HFF-Myc (cell line): ENCODE data around the gene NUS1.
"Not testable (repeated sequence)": the region's sequence is repeated elsewhere in the genome, so short reads cannot be mapped to it uniquely, and the experiment has no call there.

Experiments
- DNase-seq: peaks from one replicate; pipeline ENCODE4 v3.0.0-alpha.2; 2011; ENCODE audit warnings: low read depth; ENCODE audit errors: extremely low read depth
- H3K4me3 ChIP-seq: replicated peaks from 2 replicates; pipeline ENCODE4 v1.5.1; 2011; ENCODE audit warnings: low read depth, mild to moderate bottlenecking, control low read depth, low read length
- TF ChIP-seq, protein P1 (sequence below): IDR thresholded peaks from 2 replicates; pipeline ENCODE4 v1.5.1; 2012; ENCODE audit warnings: mild to moderate bottlenecking, low read depth, low read length, control low read depth; ENCODE audit errors: missing control alignments

Gene NUS1

DNA sequence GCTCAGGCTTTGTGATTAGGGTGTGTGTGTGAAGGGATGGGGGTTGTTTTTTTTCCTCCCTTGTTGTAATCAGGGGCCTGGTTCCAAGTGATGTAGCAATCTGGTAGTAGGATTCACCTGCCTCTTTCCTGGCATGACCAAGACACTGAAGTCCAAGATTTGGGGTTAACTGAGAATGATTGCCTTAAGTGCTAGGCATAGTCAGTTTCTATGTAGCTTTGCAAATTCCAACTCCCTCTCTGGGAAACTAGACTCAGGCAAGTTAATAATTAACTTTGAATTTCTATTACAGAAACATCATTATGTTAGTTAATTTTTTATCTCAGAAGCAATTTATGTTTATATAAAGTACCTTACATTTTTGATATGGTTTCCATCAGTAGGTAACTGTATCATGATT lies 43.6 kb downstream of the NUS1 start:
- no peak for DNase-seq
- no peak overlapping the region for H3K4me3 ChIP-seq
- TF ChIP-seq, protein P1, sequence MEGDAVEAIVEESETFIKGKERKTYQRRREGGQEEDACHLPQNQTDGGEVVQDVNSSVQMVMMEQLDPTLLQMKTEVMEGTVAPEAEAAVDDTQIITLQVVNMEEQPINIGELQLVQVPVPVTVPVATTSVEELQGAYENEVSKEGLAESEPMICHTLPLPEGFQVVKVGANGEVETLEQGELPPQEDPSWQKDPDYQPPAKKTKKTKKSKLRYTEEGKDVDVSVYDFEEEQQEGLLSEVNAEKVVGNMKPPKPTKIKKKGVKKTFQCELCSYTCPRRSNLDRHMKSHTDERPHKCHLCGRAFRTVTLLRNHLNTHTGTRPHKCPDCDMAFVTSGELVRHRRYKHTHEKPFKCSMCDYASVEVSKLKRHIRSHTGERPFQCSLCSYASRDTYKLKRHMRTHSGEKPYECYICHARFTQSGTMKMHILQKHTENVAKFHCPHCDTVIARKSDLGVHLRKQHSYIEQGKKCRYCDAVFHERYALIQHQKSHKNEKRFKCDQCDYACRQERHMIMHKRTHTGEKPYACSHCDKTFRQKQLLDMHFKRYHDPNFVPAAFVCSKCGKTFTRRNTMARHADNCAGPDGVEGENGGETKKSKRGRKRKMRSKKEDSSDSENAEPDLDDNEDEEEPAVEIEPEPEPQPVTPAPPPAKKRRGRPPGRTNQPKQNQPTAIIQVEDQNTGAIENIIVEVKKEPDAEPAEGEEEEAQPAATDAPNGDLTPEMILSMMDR = no peak

DNA sequence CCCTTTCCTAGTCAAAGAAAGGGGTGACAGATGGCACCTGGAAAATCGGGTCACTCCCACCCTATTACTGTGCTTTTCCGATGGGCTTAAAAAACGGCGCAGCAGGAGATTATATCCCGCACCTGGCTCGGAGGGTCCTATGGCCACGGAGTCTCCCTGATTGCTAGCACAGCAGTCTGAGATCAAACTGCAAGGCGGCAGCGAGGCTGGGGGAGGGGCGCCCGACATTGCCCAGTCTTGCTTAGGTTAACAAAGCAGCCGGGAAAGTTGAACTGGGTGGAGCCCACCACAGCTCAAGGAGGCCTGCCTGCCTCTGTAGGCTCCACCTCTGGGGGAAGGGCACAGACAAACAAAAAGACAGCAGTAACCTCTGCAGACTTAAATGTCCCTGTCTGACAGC lies 46.3 kb downstream of the NUS1 start:
- not testable (repeated sequence) for DNase-seq

DNA sequence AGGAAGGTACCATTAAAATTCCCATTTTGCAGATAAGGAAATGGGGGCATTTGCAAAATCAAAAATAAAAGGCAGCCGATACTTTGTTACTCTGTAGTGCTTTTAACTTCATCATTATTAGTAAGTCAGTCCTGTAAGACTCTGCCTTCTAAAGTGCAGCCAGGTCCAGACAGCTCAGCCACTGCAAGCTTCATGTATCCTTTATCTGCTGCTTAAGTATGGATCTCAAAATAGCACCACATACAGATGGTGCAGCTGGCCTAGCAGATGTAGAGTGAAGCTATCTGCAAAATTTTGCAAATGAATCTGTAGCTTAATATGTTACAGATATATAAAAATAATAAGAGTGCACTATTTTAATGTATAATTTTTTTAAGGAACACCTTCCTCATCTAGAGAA lies 53.4 kb downstream of the NUS1 start:
- DNase-seq = no peak
- no peak overlapping the region for H3K4me3 ChIP-seq
- TF ChIP-seq, protein P1 = no peak

More for the DNA sequence above, 46.3 kb downstream of the NUS1 start:
- H3K4me3 ChIP-seq = not testable (repeated sequence)

DNA sequence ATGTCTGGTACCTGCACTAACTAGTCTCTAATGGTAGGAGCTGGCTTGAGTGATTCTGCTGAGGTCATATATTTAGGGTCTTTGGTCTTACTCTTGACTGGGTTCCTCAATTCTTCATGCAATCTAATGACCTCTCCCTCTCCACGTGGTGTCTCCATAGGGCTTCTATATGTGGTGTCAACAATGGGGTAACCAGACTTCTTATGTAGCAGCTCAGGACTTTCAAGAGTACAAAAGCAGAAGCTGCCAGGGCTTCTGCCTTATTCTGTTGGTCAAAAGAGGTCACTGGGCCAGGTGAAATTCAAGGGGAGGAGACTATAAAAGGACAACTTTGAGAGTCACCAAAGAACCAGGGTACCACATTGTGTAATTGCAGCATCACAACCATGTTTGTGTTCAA lies 54.3 kb downstream of the NUS1 start:
- H3K4me3 ChIP-seq = no peak overlapping the region
- no peak for DNase-seq
- TF ChIP-seq, protein P1 = no peak

DNA sequence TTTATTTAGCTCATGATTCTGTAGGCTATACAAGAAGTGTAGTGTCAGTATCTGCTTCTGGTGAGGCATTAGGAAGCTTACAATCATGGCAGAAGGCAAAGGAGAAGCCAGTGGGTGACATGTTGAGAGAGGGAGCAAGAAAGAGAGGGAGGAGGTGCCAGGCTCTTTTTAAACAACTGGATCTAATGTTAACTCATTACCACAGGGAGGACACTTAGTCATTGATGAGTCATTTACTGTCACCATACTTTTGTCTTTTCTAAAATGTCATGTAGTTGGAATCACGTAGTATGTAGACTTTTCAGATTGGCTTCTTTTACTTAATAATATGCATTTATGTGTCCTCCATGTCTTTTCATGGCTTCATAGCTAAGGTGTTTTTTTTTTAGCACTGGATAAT lies 58.1 kb downstream of the NUS1 start:
- TF ChIP-seq, protein P1 = no peak
- no peak for DNase-seq
- H3K4me3 ChIP-seq = no peak overlapping the region

DNA sequence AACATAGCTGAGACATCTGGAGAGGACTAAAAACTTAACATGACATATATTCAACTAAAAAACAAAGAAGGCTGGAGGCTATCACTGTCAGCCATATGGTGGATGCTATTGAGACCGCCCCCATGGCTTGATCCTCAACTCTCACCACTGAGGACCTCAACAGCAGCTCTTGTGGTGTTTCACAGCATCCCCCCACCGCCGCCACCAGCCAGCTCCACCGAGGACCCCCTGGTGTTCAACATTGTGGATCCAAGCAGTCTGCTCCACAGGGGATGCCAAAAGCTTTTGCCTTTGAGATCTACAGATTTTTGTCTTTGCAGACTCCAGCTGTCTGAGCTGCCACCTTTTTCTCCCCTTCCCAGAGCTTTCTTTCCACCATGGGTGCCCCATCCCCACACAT lies 64.6 kb downstream of the NUS1 start:
- TF ChIP-seq, protein P1 = no peak
- no peak overlapping the region for H3K4me3 ChIP-seq
- DNase-seq = no peak

DNA sequence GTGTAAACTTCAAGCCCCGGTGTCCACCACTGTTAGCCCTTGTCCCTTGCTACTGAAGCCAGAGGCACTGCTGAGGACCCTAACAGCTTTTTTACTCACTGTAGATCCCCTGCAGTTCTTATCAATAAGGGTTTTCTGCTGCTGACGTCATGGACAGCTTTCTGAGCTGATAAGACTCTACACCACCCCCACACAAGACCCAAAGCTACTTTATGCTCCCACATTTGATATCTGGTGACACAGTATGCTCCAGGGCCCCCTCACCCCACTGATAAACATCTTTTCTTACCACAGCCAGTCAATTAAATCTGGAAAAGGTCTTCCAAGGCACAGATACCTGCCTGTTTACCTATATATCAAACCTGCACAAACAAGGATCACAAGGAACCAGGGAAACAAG lies 65.3 kb downstream of the NUS1 start:
- TF ChIP-seq, protein P1 = no peak
- DNase-seq = no peak
- no peak overlapping the region for H3K4me3 ChIP-seq

DNA sequence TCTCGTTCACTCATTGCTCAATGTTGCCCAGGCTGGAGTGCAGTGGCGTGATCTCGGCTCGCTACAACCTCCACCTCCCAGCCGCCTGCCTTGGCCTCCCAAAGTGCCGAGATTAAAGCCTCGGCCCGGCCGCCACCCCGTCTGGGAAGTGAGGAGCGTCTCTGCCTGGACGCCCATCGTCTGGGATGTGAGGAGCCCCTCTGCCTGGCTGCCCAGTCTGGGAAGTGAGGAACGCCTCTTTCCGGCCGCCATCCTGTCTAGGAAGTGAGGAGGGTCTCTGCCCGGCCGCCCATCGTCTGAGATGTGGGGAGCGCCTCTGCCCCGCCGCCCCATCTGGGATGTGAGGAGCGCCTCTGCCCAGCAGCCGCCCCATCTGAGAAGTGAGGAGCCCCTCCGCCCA lies 75.4 kb downstream of the NUS1 start:
- not testable (repeated sequence) for DNase-seq, H3K4me3 ChIP-seq
